AG09309 (cell line): ENCODE measurements around the gene STAM.

ENCODE experiments used
- DNase-seq: peaks from one replicate; pipeline ENCODE4 v3.0.0-alpha.2; 2010; ENCODE audit warnings: low read depth
- H3K4me3 ChIP-seq: 2 replicates; pipeline ENCODE4 v1.5.1; 2011; ENCODE audit warnings: mild to moderate bottlenecking, low read depth, low read length, moderate library complexity; ENCODE audit not compliant: control insufficient read depth
- TF ChIP-seq, protein P1 (sequence below): IDR thresholded peaks from 2 replicates; pipeline ENCODE4 v1.5.1; 2011; ENCODE audit warnings: mild to moderate bottlenecking, low read depth, low read length, inconsistent platforms; ENCODE audit not compliant: insufficient read depth, control insufficient read depth; ENCODE audit errors: missing control alignments

Gene STAM

DNA sequence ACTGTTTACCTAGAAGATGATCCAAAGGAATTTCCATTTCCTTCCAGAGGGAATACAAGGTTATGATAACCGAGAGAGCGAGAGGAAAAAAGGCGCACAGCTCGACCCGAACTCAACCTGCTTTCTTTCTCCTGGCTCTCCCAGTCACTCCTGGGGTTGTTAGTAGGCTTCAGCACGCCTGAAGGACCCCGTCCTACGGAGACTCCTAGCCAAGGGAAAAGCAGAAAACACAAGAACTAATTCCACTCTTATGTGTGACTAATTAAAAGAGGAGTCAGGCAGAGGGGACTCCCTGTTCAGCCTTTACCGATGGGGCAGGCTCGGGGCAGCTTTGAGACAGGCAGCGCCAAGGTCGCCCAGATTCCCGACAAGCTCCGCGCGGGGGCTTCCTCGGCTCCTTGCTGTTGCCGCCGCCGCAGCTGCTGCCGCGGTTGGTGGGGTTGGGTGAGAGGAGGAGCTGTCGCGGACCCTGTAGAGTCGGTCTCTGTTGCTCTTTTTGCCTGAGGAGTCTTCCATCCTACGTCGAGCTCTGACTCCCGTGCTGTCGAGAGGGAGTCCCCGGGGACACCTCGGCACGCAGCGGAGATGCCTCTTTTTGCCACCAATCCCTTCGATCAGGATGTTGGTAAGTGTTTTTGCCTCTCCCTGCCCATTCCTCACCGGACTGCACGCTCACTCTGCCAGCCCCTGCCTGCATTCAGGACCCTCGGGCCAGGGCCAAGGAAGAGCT lies at the start of gene STAM:
Gene STAM (plus strand): TSS at position 397 of the 730 bp plus-strand sequence. CDS start 189 bp downstream, at position 586.
- DNase-seq: peak; percentile 62
- H3K4me3 ChIP-seq: peak within 1 kb of the TSS; percentile 91
- TF ChIP-seq, protein P1, sequence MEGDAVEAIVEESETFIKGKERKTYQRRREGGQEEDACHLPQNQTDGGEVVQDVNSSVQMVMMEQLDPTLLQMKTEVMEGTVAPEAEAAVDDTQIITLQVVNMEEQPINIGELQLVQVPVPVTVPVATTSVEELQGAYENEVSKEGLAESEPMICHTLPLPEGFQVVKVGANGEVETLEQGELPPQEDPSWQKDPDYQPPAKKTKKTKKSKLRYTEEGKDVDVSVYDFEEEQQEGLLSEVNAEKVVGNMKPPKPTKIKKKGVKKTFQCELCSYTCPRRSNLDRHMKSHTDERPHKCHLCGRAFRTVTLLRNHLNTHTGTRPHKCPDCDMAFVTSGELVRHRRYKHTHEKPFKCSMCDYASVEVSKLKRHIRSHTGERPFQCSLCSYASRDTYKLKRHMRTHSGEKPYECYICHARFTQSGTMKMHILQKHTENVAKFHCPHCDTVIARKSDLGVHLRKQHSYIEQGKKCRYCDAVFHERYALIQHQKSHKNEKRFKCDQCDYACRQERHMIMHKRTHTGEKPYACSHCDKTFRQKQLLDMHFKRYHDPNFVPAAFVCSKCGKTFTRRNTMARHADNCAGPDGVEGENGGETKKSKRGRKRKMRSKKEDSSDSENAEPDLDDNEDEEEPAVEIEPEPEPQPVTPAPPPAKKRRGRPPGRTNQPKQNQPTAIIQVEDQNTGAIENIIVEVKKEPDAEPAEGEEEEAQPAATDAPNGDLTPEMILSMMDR: no peak

DNA sequence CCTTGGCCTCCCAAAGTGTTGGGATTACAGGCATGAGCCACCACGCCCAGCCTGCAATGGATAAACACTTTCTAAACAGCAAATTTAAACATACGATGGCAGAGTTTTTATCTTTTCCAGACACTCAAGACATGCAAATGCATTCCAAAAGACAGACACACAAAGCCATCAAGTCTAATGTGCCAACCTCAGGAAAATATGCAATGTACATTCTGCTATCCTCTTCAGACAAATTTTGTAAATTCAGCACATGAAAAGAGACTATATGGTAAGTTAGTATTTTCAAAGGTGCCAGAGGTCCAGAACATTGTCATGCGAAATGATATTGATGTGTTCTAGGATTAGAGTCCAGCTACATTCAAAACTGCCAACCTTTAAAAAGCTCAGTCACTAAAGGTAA lies 46.6 kb upstream of the STAM start:
- DNase-seq: no peak
- TF ChIP-seq, protein P1: no peak

DNA sequence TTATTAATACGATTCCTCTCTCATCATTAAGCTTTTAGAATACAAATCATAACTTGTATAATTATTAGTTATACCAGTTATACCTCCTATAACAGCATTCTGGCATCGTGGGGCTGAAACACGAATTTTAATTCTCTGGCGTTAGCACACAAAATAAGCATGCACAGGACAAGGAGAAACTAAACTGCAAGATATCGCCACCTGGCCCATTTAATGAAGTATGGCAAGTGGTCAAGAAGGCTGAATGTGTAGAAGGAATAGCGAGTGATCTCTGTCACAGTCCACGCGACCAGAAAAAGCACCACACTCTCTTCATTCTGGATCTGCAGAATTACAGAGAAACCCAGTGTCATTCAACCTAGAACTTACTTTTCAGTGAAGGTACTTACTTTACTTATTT lies 44.9 kb upstream of the STAM start:
- no peak for DNase-seq
- no peak overlapping the region for H3K4me3 ChIP-seq
- TF ChIP-seq, protein P1: peak; percentile 47

More for the DNA sequence above, 46.6 kb upstream of the STAM start:
- H3K4me3 ChIP-seq: no peak overlapping the region

DNA sequence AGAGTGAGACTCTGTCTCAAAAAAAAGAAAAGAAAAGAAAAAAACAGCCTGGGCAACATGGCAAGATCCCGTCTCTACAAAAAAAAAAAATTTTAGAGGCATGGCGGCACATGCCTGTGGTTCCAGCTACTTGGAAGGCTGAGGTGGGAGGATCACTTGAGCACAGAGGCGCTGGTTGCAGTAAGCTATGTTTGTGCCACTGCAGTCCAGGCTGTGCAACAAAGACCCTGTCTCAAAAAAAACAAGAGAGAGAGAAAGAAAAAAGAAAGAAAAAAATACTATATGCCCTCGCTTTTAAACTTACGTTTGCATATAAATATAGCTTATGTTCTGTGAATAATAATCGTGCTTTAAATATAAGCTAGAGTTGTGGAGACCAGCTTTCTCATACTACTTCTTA lies 38.0 kb upstream of the STAM start:
- TF ChIP-seq, protein P1: no peak
- H3K4me3 ChIP-seq: no peak overlapping the region
- DNase-seq: no peak

DNA sequence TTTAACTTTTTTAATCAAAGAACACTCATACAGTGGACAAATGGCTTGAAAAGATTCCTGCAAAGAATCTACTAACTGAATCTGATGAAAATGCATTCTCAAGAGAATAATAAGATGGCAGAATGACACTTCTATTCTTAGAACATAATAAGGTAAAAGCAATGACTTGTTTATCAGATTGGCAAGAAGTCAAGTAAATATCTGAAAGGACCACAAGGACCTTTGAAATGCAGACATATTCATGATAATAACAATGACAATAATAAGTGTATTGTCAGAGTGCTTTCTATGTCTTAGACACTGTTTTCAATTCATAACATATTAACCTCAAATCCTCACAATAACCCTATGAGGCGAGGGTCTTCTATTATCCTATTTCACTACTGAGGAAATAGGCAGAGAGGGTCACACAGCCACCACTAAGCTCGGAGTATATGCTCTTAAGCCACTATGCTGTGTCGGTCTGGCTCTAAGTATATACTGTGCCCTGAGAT lies 37.4 kb upstream of the STAM start:
- no peak for DNase-seq
- TF ChIP-seq, protein P1: no peak
- no peak overlapping the region for H3K4me3 ChIP-seq

DNA sequence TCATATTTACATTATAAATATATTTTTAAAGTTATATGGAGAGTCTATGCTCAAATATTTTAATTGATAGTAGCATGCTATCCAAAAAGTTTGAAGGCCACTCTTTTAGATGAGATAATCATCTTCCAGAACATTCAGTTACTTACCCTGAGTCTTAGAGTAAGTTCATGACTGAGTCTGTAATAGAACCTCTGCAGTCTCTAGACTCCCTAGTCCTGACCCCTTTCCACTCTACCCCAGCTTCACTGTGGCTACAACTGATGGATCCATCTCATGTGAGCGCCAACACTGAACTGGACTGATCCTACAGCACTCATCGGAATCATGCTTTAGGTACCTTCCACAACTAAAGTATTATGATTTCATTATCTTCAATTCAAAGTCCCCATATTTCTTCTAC lies 36.9 kb upstream of the STAM start:
- DNase-seq: no peak
- no peak overlapping the region for H3K4me3 ChIP-seq
- TF ChIP-seq, protein P1: no peak
